SK-N-SH treated with all-trans-retinoic acid at 6 μM for 48 hours (cell line): Measurements from ENCODE around the gene PPP2R5B.

Experiments used
- ATAC-seq: fragments of 200-7000 bp; cut with Tn5 transposase; 3 replicates; pipeline ENCODE4 v1.9.1; 2020; ENCODE audit warnings: mild to moderate bottlenecking, moderate library complexity
- BACH2 ChIP-seq: fragments of 250-450 bp; sonication (Bioruptor Pico); IDR thresholded peaks from 2 replicates; pipeline ENCODE4 v1.9.0; 2021; ENCODE audit warnings: mild to moderate bottlenecking, borderline replicate concordance
- CSDC2 ChIP-seq: fragments of 250-450 bp; sonication (Bioruptor Pico); IDR thresholded peaks from 2 replicates; pipeline ENCODE4 v1.5.0; 2020; ENCODE audit warnings: mild to moderate bottlenecking, moderate library complexity
- ESRRG ChIP-seq: fragments of 250-450 bp; sonication (Bioruptor Pico); IDR thresholded peaks from 2 replicates; pipeline ENCODE4 v1.6.1; 2021; ENCODE audit warnings: mild to moderate bottlenecking
- GLIS3 ChIP-seq: fragments of 250-450 bp; sonication (Bioruptor Pico); IDR thresholded peaks from 2 replicates; pipeline ENCODE4 v1.5.0; 2020; ENCODE audit warnings: mild to moderate bottlenecking, moderate library complexity
- ISL1 ChIP-seq: fragments of 250-450 bp; sonication (Bioruptor Pico); IDR thresholded peaks from 2 replicates; pipeline ENCODE4 v2.1.2; 2022; ENCODE audit warnings: mild to moderate bottlenecking, moderate library complexity
- OSR1 ChIP-seq: fragments of 250-450 bp; sonication (Bioruptor Pico); IDR thresholded peaks from 2 replicates; pipeline ENCODE4 v1.8.0; 2022; ENCODE audit warnings: moderate library complexity, mild to moderate bottlenecking, inconsistent platforms
- PPARA ChIP-seq: fragments of 250-450 bp; sonication (Bioruptor Pico); IDR thresholded peaks from 2 replicates; pipeline ENCODE4 v1.5.0; 2020; ENCODE audit warnings: mild to moderate bottlenecking, borderline replicate concordance
- RARB ChIP-seq: fragments of 250-450 bp; sonication (Bioruptor Pico); IDR thresholded peaks from 2 replicates; pipeline ENCODE4 v1.8.0; 2021; ENCODE audit warnings: mild to moderate bottlenecking, moderate library complexity
- SNAI2 ChIP-seq: fragments of 250-450 bp; sonication (Bioruptor Pico); IDR thresholded peaks from 2 replicates; pipeline ENCODE4 v1.5.0; 2020; ENCODE audit warnings: mild to moderate bottlenecking, moderate library complexity
- TCF4 ChIP-seq: fragments of 250-450 bp; sonication (Bioruptor Pico); IDR thresholded peaks from 2 replicates; pipeline ENCODE4 v1.8.0; 2021; ENCODE audit warnings: mild to moderate bottlenecking, moderate library complexity, borderline replicate concordance
- TOX ChIP-seq: fragments of 250-450 bp; sonication (Bioruptor Pico); IDR thresholded peaks from 2 replicates; pipeline ENCODE4 v1.8.0; 2021; ENCODE audit warnings: mild to moderate bottlenecking, moderate library complexity, borderline replicate concordance
- ZNF565 ChIP-seq: fragments of 450-650 bp; formaldehyde crosslinking; conservative IDR thresholded peaks from 2 replicates; pipeline ENCODE4 v1.5.0; 2020; ENCODE audit warnings: low read depth, mild to moderate bottlenecking, moderate library complexity
- ZNF70 ChIP-seq: fragments of 450-650 bp; formaldehyde crosslinking; IDR thresholded peaks from 2 replicates; pipeline ENCODE4 v1.5.0; 2020; ENCODE audit warnings: mild to moderate bottlenecking, moderate library complexity
- ZNF8 ChIP-seq: fragments of 450-650 bp; formaldehyde crosslinking; IDR thresholded peaks from 2 replicates; pipeline ENCODE4 v1.5.0; 2020; ENCODE audit warnings: mild to moderate bottlenecking, moderate library complexity
- TF ChIP-seq, protein P1 (sequence below): fragments of 250-450 bp; sonication (Bioruptor Pico); IDR thresholded peaks from 2 replicates; pipeline ENCODE4 v1.8.0; 2021; ENCODE audit warnings: low read depth, mild to moderate bottlenecking, moderate library complexity, borderline replicate concordance
- TF ChIP-seq, protein P2 (sequence below): fragments of 250-450 bp; sonication (Bioruptor Pico); IDR thresholded peaks from 2 replicates; pipeline ENCODE4 v1.5.0; 2020; ENCODE audit warnings: mild to moderate bottlenecking, moderate library complexity
- TF ChIP-seq, protein P3 (sequence below): fragments of 250-450 bp; sonication (Bioruptor Pico); IDR thresholded peaks from 2 replicates; pipeline ENCODE4 v1.8.0; 2020; ENCODE audit warnings: mild to moderate bottlenecking, moderate library complexity, borderline replicate concordance

The PPP2R5B gene

DNA sequence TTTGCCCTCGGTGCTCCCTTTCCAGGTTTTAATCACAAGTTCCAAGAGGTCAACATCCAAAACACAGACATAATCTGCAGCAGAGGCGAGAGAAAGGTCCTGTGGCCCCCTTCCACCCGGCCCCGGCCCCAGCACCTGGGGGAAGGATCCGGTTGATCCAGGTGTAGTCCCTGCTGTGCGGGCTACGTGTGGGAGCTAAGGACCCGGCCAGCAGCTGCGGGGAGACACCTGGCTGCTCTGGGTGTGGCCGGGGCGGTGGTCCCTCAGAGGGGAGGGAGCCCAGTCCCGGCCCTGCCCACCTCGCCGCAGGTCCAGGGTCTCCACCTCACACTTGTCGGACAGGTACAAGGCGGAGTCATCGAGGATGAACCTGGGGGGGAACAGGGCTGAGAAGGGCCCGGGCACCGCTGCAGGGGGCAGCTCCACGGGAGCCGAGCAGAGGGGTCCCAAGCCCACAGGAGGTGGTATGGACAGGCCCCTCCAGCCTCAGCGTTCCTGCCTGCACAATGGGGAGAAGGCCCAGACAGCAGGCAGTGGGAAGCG lies 21.1 kb upstream of the PPP2R5B start:
- TF ChIP-seq BACH2 (CRISPR knock-in tag) (no peak), SNAI2 (no peak), ZNF8 (CRISPR knock-in tag) (no peak), ISL1 (CRISPR knock-in tag) (no peak)
- TF ChIP-seq, protein P1, sequence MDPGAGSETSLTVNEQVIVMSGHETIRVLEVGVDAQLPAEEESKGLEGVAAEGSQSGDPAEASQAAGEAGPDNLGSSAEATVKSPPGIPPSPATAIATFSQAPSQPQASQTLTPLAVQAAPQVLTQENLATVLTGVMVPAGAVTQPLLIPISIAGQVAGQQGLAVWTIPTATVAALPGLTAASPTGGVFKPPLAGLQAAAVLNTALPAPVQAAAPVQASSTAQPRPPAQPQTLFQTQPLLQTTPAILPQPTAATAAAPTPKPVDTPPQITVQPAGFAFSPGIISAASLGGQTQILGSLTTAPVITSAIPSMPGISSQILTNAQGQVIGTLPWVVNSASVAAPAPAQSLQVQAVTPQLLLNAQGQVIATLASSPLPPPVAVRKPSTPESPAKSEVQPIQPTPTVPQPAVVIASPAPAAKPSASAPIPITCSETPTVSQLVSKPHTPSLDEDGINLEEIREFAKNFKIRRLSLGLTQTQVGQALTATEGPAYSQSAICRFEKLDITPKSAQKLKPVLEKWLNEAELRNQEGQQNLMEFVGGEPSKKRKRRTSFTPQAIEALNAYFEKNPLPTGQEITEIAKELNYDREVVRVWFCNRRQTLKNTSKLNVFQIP (CRISPR knock-in tag), result no peak
- no peak for ATAC-seq

DNA sequence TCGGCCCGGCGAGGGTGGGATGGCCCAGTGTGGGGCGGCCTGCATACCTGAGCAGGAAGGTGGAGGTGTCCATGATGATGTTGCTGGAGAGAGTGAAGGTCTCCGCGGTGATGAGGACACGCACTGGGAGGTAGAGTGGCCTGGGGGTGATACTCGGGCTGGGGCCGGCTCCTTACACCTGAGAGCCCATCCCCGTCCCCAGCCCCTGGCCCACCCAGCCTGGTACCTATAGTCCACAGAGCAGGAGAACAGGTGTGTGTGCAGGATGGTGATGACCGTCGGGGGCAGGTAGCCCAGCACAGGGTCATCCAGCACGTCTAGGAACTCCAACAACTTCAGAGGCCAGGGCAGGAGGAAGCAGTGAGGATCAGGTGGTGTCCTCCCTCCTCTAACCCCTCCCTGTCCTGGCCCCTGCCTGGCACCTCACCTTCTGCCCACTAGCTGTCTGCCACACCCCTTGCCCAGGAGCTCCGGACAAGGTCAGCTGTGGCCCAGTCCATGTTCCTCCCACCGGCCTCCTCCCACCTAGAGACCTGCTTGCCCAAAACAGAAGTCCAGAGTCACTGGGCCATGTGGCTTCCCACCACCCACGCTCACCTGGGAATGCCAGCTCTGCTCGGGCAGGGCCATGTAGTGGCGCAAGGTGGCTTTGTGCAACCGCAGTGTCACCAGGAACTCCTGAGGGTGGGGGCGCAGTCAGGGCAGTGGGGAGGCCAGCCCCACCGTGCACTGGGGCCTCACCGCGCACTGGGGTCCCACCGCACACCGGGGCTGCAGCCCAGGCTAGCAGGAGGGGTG lies 18.8 kb upstream of the PPP2R5B start:
- no peak for ATAC-seq
- TF ChIP-seq ESRRG (CRISPR knock-in tag) (no peak), RARB (CRISPR knock-in tag) (no peak), GLIS3 (CRISPR knock-in tag) (no peak), PPARA (CRISPR knock-in tag) (no peak), SNAI2 (no peak), ZNF8 (CRISPR knock-in tag) (no peak), TCF4 (no peak), ZNF70 (CRISPR knock-in tag) (no peak), CSDC2 (CRISPR knock-in tag) (no peak)
- TF ChIP-seq, protein P2, sequence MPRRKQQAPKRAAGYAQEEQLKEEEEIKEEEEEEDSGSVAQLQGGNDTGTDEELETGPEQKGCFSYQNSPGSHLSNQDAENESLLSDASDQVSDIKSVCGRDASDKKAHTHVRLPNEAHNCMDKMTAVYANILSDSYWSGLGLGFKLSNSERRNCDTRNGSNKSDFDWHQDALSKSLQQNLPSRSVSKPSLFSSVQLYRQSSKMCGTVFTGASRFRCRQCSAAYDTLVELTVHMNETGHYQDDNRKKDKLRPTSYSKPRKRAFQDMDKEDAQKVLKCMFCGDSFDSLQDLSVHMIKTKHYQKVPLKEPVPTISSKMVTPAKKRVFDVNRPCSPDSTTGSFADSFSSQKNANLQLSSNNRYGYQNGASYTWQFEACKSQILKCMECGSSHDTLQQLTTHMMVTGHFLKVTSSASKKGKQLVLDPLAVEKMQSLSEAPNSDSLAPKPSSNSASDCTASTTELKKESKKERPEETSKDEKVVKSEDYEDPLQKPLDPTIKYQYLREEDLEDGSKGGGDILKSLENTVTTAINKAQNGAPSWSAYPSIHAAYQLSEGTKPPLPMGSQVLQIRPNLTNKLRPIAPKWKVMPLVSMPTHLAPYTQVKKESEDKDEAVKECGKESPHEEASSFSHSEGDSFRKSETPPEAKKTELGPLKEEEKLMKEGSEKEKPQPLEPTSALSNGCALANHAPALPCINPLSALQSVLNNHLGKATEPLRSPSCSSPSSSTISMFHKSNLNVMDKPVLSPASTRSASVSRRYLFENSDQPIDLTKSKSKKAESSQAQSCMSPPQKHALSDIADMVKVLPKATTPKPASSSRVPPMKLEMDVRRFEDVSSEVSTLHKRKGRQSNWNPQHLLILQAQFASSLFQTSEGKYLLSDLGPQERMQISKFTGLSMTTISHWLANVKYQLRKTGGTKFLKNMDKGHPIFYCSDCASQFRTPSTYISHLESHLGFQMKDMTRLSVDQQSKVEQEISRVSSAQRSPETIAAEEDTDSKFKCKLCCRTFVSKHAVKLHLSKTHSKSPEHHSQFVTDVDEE, result no peak
- TF ChIP-seq, protein P3, sequence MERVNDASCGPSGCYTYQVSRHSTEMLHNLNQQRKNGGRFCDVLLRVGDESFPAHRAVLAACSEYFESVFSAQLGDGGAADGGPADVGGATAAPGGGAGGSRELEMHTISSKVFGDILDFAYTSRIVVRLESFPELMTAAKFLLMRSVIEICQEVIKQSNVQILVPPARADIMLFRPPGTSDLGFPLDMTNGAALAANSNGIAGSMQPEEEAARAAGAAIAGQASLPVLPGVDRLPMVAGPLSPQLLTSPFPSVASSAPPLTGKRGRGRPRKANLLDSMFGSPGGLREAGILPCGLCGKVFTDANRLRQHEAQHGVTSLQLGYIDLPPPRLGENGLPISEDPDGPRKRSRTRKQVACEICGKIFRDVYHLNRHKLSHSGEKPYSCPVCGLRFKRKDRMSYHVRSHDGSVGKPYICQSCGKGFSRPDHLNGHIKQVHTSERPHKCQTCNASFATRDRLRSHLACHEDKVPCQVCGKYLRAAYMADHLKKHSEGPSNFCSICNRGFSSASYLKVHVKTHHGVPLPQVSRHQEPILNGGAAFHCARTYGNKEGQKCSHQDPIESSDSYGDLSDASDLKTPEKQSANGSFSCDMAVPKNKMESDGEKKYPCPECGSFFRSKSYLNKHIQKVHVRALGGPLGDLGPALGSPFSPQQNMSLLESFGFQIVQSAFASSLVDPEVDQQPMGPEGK, result no peak

DNA sequence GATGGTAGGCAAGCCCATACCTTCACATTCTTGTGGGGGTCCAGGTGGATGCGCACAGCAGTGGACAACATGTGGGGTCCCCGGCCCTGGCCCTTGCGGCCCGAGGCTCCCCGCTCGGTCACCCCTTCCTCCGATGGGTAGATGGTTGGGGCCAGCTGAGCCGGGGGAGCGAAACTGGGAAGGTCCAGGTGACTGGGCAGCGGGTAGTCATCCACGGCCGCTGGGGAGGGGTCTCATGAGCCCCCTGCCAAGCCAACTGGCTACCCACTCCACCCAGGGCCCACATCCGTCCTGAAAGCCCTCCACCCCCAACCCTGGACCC lies 18.2 kb upstream of the PPP2R5B start:
- no peak for TF ChIP-seq ZNF70 (CRISPR knock-in tag)
- TF ChIP-seq, protein P1 (CRISPR knock-in tag), result no peak
- TF ChIP-seq ISL1 (CRISPR knock-in tag), result no peak
- TF ChIP-seq RARB (CRISPR knock-in tag), result no peak
- no peak for TF ChIP-seq ZNF8 (CRISPR knock-in tag)
- no peak for TF ChIP-seq GLIS3 (CRISPR knock-in tag)
- no peak for TF ChIP-seq OSR1
- TF ChIP-seq BACH2 (CRISPR knock-in tag), result no peak
- TF ChIP-seq ZNF565 (CRISPR knock-in tag), result no peak
- TF ChIP-seq, protein P2, result no peak
- no peak for TF ChIP-seq TOX
- TF ChIP-seq CSDC2 (CRISPR knock-in tag), result no peak
- TF ChIP-seq SNAI2, result no peak
- ATAC-seq, result no peak
